A673 (cell line): ENCODE measurements around the gene BICC1. TPM values are rescaled to one million over a fixed set of nuclear protein-coding genes. Genes with fewer than 3 reads are reported as not detected.

Source experiments
- BruUV-seq: library from RNA; stranded (reverse); fragments of 400-500 nt; replicated peaks from 2 replicates; lab custom pipeline; 2021; lab: Mats Ljungman, UMichigan
- CTCF ChIA-PET: fragments of 300-600 bp; sonication (Branson Sonifier 250); formaldehyde crosslinking; loops from one replicate; lab custom pipeline; 2022; ENCODE audit warnings: antibody characterized with exemption; lab: Charles Lee
- POLR2A ChIA-PET: fragments of 300-600 bp; sonication (Branson Sonifier 250); formaldehyde crosslinking; loops from one replicate; lab custom pipeline; 2022; ENCODE audit warnings: antibody characterized with exemption; ENCODE audit not compliant: low non-redundant PET; lab: Charles Lee
- DNase-seq: peaks from one replicate; pipeline ENCODE4 v3.0.0-alpha.2; 2015; ENCODE audit warnings: low spot score
- H3K27ac ChIP-seq: fragments of 200-600 bp; sonication (generic); 2 replicates; pipeline ENCODE4 v1.5.1; 2016; ENCODE audit warnings: mixed run types, low read depth, mild to moderate bottlenecking, mixed read lengths, antibody characterized with exemption, low read length; ENCODE audit not compliant: poor library complexity, severe bottlenecking
- H3K27me3 ChIP-seq: fragments of 200-600 bp; sonication (generic); replicated peaks from 2 replicates; pipeline ENCODE4 v1.6.1; 2017; ENCODE audit warnings: mixed run types, low read depth, mild to moderate bottlenecking, mixed read lengths, antibody characterized with exemption, low read length; ENCODE audit not compliant: insufficient read depth, poor library complexity
- H3K36me3 ChIP-seq: fragments of 200-600 bp; sonication (generic); 2 replicates; pipeline ENCODE4 v1.6.1; 2016; ENCODE audit warnings: mixed run types, mild to moderate bottlenecking, mixed read lengths, antibody characterized with exemption, low read length; ENCODE audit not compliant: insufficient read depth, poor library complexity, severe bottlenecking
- H3K4me1 ChIP-seq: fragments of 200-600 bp; sonication (generic); 2 replicates; pipeline ENCODE4 v1.6.1; 2017; ENCODE audit warnings: mixed run types, mild to moderate bottlenecking, mixed read lengths, antibody characterized with exemption, low read length; ENCODE audit not compliant: insufficient read depth, poor library complexity, severe bottlenecking
- H3K4me3 ChIP-seq: fragments of 200-600 bp; sonication (generic); 2 replicates; pipeline ENCODE4 v1.5.1; 2016; ENCODE audit warnings: low read depth, mixed run types, mild to moderate bottlenecking, mixed read lengths, low read length; ENCODE audit not compliant: poor library complexity, severe bottlenecking
- H3K9me3 ChIP-seq: fragments of 200-600 bp; sonication (generic); 2 replicates; pipeline ENCODE4 v1.6.1; 2016; ENCODE audit warnings: mixed run types, low read depth, mild to moderate bottlenecking, mixed read lengths, antibody characterized with exemption, low read length; ENCODE audit not compliant: poor library complexity, severe bottlenecking
- EZH2 ChIP-seq: fragments of 200-600 bp; sonication (generic); IDR thresholded peaks from 2 replicates; pipeline ENCODE4 v1.6.1; 2017; ENCODE audit warnings: borderline replicate concordance, low read depth, mild to moderate bottlenecking, mixed read lengths, antibody characterized with exemption, low read length; ENCODE audit not compliant: poor library complexity, severe bottlenecking
- intact Hi-C: fragments of 100-400 bp; cut with micrococcal nuclease; formaldehyde crosslinking; loops from one replicate; pipeline ENCODE4 v1.10.0; 2022; ENCODE audit not compliant: unreplicated experiment
- total RNA-seq: library from RNA; stranded (reverse); gene quantifications from 2 replicates; pipeline ENCODE4 v1.2.3, GENCODE V29; 2021
- TF ChIP-seq, protein P1 (sequence below): fragments of 300-800, 200-600 bp; sonication (generic); conservative IDR thresholded peaks from 2 replicates; pipeline ENCODE4 v1.5.1; 2017; ENCODE audit warnings: low read depth, mild to moderate bottlenecking, antibody characterized with exemption, low read length, moderate library complexity, mixed read lengths

BICC1 gene
- total RNA-seq, 1 experiment from 2014 or later, result 1.6 TPM

DNA sequence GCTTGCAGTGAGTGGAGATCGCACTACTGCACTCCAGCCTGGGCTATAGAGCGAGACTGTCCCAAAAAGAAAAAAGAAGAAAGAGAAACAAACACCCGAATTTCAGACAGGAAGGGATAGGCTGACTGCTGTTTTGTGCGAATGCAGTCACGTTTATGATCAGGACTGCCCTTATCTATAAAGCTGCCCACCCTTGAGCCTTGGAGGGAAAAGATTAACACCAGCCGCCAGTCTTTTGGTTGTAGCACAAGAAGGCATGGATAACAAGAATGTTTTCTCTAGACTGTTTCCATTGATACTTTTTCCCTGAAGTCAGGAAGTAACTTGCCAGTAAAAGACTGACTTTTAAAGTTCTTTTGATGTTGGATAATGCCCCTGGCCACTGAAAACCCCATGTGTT, 314.0 kb downstream of the BICC1 start:
- DNase-seq, result no peak
- intact Hi-C loops, result no loop called here
- BruUV-seq, result no TSS peak
- Histone ChIP-seq H3K4me1 (no peaks in the 10 kb centered on the region), H3K36me3 (no peaks in the 10 kb centered on the region), H3K27me3 (no peaks in the 10 kb centered on the region), H3K4me3 (no peak overlapping the region), H3K27ac (no peak overlapping the region), H3K9me3 (no peaks in the 10 kb centered on the region)
- POLR2A ChIA-PET, result no interaction called here
- TF ChIP-seq, protein P1, sequence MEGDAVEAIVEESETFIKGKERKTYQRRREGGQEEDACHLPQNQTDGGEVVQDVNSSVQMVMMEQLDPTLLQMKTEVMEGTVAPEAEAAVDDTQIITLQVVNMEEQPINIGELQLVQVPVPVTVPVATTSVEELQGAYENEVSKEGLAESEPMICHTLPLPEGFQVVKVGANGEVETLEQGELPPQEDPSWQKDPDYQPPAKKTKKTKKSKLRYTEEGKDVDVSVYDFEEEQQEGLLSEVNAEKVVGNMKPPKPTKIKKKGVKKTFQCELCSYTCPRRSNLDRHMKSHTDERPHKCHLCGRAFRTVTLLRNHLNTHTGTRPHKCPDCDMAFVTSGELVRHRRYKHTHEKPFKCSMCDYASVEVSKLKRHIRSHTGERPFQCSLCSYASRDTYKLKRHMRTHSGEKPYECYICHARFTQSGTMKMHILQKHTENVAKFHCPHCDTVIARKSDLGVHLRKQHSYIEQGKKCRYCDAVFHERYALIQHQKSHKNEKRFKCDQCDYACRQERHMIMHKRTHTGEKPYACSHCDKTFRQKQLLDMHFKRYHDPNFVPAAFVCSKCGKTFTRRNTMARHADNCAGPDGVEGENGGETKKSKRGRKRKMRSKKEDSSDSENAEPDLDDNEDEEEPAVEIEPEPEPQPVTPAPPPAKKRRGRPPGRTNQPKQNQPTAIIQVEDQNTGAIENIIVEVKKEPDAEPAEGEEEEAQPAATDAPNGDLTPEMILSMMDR, result no peak
- TF ChIP-seq EZH2, result no peak
- CTCF ChIA-PET, result interaction anchor here (0.6 kb wide), 1 partner anchor 263 kb away, joined by 3 read pairs; no protein-coding TSS in a partner anchor

DNA sequence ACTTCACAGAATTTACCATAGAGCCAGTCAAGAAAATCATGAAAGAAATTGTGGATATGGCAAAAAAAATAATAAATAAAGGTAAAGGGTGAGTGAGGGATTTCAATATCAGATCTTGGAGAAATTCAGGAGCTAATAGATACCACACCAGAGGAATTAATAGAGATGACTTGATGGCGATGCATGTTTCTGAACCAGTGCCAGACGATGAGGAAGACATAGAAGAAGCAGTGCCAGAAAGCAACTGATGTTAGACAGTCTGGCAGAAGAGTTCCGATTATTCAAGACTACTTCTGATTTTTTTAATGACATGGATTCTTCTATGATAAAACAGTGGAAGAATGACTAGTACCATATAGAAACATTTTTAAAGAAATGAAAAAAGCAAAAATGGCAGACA, 314.7 kb downstream of the BICC1 start:
- BruUV-seq, result no TSS peak

DNA sequence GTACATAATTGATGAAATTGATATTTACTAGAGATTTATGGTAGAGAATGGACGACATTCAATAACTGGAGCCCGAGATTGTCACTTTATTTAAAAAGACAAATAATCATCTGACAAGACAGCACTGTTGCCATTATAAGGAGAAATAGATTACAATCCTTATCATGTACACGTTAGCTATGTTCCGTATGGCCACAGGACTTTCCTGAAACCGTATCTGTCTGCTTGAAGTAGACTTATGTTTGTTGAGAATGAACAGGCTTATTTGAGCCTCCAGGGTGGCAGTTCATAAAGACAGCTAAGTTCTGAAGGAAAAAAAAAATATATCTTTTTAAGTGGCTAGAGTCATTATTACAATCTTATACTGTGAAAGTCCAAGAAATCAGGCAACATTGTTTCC, 317.2 kb downstream of the BICC1 start:
- no peaks in the 10 kb centered on the region for H3K36me3 ChIP-seq
- CTCF ChIA-PET, result no interaction called here
- TF ChIP-seq, protein P1, result no peak
- no peak for TF ChIP-seq EZH2
- H3K4me3 ChIP-seq, result no peak overlapping the region
- intact Hi-C loops, result no loop called here
- POLR2A ChIA-PET, result no interaction called here
- DNase-seq, result no peak
- no peaks in the 10 kb centered on the region for H3K27me3 ChIP-seq
- no peak overlapping the region for H3K27ac ChIP-seq
- no TSS peak for BruUV-seq
- H3K9me3 ChIP-seq, result no peaks in the 10 kb centered on the region
- no peaks in the 10 kb centered on the region for H3K4me1 ChIP-seq

More for the DNA sequence above, 314.7 kb downstream of the BICC1 start:
- intact Hi-C loops, result no loop called here
- Histone ChIP-seq H3K36me3 (no peaks in the 10 kb centered on the region), H3K27ac (no peak overlapping the region), H3K27me3 (no peaks in the 10 kb centered on the region), H3K4me1 (no peaks in the 10 kb centered on the region), H3K9me3 (no peaks in the 10 kb centered on the region), H3K4me3 (no peak overlapping the region)
- no peak for DNase-seq
- no peak for TF ChIP-seq EZH2
- POLR2A ChIA-PET, result no interaction called here
- CTCF ChIA-PET, result no interaction called here

DNA sequence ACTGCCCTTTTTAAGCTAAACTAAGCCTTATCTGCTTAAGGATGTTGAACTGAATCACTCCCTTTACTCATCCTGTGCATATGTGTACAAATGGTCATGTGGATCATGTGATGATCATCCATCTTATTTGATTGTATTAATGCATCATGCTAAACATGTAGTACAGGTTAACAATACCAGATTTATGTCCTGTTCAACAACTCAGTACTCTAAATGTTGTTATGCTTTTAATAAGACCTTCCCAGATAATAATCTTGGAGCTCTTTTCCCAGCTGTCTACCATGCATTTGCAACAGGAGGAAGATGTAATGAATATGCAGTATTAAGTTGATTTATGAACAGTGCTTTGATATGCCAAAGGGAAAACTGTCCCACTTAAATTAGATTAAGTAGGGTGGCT, 318.0 kb downstream of the BICC1 start:
- ChIA-PET POLR2A (no interaction called here), CTCF (no interaction called here)
- intact Hi-C loops, result no loop called here
- no TSS peak for BruUV-seq
- Histone ChIP-seq H3K27me3 (no peaks in the 10 kb centered on the region), H3K36me3 (no peaks in the 10 kb centered on the region), H3K9me3 (no peaks in the 10 kb centered on the region), H3K4me3 (no peak overlapping the region), H3K4me1 (no peaks in the 10 kb centered on the region), H3K27ac (no peak overlapping the region)
- TF ChIP-seq, protein P1, result no peak
- TF ChIP-seq EZH2, result no peak
- no peak for DNase-seq
